ENCODE data around the gene FMO2.

The FMO2 gene

GRCh38 chr1:171185091-171185490, at the start of gene FMO2:
Gene FMO2, plus strand, starts transcription at chr1:171185300. Its CDS starts 414 bp downstream, at chr1:171185714.
- no peak for DNase-seq (ENCODE audit: low read depth in 2 of 2)

DNA sequence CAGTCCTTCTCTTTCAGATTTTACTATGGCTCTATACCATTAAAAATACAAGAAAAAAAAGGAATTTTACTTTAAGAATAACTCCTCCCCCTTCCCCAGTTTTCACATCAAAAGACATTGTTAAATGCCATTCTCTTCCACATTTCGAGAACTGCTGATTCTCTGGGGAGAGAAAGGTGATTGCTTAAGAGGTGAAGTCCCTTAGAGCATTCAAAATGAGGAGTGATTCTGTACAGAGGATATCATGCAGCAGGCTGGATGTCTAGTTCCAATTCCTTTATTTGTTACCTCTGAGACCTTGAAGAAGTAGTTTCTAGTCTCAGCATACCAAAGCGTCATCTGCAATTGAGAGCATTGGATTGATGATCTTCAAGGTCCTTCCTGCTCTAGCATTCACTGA, 47.5 kb upstream of the FMO2 start:
- no peak for DNase-seq (ENCODE audit: low read depth in 2 of 2)

- no peak for DNase-seq (ENCODE audit: low read depth in 2 of 2)
Measured at GRCh38 chr1:171138980-171139379, 46.1 kb upstream of the FMO2 start.

- no peak for DNase-seq (ENCODE audit: low read depth in 2 of 2)
Measured at GRCh38 chr1:171139890-171140289, 45.2 kb upstream of the FMO2 start.

DNA sequence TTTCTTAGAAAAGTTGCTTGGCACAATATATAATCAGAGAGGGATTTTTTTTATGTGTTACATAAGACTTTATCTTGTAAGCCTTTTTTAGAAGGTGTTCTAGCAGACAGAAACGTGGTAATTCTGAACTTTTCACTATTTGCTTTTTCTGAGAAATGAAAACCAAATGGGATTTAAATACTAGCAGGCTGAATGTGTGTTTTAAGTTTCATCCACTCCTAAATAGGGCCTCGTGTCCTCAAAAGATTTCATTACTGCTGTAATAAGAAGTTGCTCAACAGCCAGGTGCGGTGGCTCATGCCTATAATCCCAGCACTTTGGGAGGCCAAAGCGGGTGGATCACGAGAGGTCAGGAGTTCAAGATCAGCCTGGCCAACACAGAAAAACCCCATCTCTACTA, 44.7 kb upstream of the FMO2 start:
- DNase-seq (ENCODE audit: low read depth in 2 of 2), result no peak

- no peak for DNase-seq (ENCODE audit: low read depth in 2 of 2)
Measured at GRCh38 chr1:171140956-171141687, 44.0 kb upstream of the FMO2 start.

DNA sequence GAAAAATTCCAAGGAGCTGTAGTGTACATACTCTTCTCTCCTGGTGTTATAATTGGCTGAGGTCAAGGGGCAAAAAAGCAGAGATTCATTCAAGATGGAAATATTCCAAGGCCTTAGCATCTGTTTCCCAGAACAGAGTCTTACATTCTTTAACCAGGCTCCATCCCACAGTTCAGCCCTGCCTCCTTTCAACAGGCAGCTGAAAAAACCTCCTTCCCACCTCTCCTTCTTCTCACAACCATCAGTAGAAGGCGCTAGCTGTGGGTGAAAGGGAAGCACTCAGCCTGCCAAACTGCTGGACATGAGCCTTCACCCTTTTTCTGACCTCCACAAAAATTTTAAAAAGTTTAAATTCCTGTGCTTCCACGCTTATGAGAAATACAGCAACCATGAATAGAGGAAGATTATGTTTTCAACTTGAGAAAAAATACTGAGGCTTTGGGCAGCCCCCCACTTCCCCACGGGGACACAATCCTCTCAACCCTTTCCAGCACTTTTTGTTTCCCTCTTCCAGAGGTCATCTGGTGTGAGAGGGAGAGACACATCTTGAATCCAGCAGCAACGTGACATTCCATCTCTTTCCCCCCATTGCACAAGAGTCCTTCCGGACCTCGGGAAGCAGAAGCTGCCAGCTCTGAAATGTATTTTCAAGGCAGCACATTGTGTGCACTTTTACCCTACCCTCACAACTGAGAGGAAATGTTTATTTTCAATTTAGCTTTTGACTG, 43.2 kb upstream of the FMO2 start:
- DNase-seq (ENCODE audit: low read depth in 2 of 2), result no peak

GRCh38 chr1:171142416-171143385, 42.4 kb upstream of the FMO2 start:
- no peak for DNase-seq (ENCODE audit: low read depth in 2 of 2)

DNA sequence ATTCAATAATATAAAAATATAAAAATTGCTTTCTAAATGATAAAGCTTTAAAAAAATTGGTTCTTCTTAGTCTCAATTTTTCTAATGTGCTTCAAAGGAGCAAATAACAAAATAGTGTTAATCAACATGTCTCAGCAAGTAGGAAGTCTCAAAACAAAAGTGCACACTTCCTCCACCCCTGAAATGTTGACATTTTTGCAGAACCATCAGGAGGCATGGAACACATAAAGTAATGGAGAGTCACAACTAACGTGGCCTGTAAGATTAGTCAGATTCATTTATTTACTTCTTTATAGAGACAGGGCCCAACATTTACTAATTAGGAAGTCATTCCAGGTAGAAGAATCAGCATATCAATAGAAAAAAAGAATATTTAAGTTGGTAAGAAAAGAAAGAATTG, 34.9 kb upstream of the FMO2 start:
- no peak for DNase-seq (ENCODE audit: low read depth in 2 of 2)

- DNase-seq (ENCODE audit: low read depth in 2 of 2), result no peak
Measured at GRCh38 chr1:171152549-171152948, 32.6 kb upstream of the FMO2 start.

DNA sequence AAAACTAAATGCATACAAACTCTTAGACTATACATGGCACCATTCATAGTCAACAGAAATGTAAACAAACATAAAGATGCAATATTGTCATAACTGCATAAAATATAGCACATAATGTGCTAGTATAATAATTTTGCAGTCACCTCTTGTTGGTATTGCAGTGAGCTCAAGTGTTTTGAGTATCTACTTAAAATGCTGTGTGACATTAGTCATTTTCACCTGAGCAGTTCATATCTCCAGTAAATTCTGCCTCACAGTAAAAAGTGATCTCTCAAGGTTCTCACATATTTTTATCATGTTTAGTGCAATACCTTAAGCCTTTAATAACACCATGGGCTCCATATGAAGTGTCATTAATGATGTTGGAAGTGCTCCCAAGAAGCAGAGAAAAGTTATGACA, 29.6 kb upstream of the FMO2 start:
- DNase-seq (ENCODE audit: low read depth in 2 of 2), result no peak

DNA sequence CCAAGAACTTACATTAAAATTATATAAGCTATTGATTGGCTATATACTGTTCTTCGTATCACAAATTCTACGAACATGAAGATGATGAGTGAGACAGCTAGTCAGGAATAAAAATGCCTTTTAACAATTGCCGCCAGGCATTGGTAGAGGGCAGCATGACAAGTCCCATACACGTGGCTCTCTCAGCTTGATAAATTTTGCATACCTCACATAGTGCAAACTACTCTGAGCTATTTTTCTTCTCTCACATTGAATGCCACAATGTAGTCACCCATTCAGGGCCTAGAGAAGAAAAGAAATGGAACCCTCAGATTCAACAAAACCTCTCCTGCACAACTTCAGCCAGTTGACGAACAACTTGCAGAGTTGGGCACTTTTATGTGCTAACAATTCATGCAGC, 27.0 kb upstream of the FMO2 start:
- DNase-seq (ENCODE audit: low read depth in 2 of 2), result no peak

DNA sequence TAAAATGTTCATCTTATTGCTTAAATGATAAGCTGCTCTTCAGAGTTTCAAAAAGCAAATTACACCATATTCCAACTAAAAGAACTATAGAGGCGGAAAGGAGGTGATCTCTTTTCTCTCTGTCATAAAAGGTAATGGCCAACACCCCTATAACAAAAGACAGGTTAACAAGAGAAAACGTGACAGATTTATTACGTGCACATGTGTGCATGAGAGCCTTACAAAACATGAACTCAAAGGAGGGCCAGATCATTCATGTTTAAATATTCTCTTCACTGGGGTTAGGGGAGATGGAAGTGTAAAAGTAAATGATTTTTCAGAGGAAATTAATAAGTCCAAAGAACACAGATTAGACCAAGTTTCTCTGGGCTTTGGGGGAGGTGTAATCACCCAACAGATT, 26.5 kb upstream of the FMO2 start:
- DNase-seq (ENCODE audit: low read depth in 2 of 2), result no peak

GRCh38 chr1:171159148-171159547, 26.0 kb upstream of the FMO2 start:
- DNase-seq (ENCODE audit: low read depth in 2 of 2), result no peak

DNA sequence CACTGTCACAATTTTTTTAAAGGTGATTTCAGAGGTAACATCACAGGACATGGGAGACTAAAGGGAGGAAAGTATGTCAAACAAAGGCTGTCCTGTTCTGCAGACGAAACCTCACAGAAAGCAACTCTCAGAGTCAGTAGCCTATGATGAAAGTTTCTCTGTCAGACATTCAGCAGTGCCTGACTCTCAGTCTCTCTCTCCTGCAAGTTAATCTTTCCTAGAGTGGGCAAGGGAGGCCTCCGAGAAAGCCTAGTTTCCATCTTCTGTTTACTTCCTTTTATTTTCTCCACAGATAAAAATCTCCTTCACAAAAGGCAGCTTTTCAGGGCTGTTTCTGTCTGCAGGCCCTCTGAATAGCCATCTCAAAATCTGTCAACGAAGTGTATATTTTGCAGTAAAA, 24.9 kb upstream of the FMO2 start:
- no peak for DNase-seq (ENCODE audit: low read depth in 2 of 2)

DNA sequence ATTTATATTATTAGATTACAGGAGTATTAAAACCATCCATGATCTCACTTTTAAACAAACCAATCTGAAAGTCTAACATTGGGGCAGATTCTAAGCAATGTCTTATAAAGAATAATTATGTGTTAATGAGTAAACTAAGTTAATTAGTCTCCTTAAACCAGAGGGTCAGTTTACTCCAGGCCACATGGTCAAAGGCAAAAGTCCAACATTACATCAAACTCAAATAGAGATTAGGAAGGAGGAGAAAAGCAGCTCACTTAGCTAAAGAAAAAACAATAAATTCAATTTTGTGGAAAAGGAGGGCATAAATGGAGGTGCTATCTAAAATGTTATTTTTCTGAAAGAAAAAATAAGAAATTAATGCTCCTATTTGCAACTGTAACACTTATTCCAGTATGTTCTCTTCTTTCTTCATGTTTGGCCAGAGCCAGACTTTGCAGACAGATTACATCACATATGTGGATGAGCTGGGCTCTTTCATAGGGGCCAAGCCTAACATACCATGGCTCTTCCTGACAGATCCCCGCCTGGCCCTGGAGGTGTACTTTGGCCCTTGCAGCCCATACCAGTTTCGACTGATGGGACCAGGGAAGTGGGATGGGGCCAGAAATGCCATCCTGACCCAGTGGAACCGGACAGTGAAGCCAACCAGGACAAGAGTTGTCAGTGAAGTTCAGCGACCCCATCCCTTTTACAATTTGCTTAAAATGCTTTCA, 24.3 kb upstream of the FMO2 start:
- DNase-seq (ENCODE audit: low read depth in 2 of 2), result no peak

DNA sequence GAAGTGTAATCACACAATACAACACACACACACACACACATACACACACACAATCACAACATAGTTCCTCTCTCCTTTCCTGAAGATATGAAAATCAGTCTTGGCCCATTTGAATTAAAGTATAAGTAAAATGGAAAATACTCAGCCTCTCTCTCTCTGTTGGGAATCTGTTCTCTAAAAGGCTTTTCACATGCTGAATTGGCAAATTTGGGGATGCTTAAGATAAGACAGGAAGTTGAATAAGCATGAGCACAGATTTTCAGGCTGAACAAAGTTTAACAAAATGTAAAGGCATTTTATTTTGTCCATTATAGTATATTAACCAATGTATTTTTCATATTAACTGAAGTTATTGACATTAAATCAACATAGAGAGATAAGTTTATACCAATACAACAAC, 23.7 kb upstream of the FMO2 start:
- DNase-seq (ENCODE audit: low read depth in 2 of 2), result no peak

- DNase-seq (ENCODE audit: low read depth in 2 of 2), result no peak
Measured at GRCh38 chr1:171166361-171166760, 18.7 kb upstream of the FMO2 start.

DNA sequence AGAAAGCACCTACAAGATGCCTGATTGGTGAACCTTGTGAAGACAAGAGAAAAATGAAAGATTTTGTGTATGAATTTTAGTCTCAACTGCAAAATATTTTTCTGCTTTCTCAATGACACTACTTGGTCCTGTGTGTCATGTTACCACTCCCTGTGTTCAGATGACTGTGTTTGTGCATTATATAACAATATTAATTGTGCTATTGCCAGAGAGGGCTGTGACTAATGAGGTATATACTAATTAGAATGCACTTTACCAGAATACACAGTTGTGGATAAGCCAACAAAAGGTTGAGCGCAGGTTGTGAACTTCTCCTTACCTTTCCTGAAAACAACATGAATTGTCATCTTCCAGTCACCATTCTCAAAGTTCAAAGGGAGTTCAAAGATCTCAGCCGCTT, 17.3 kb upstream of the FMO2 start:
- no peak for DNase-seq (ENCODE audit: low read depth in 2 of 2)

GRCh38 chr1:171172471-171172870, 12.6 kb upstream of the FMO2 start:
- no peak for DNase-seq (ENCODE audit: low read depth in 2 of 2)

- DNase-seq (ENCODE audit: low read depth in 2 of 2), result no peak
Measured at GRCh38 chr1:171173069-171173468, 12.0 kb upstream of the FMO2 start.

Data from stimulated activated CD8-positive, alpha-beta memory T cell treated with anti-CD3 and anti-CD28 coated beads, Interleukin-15, amount 100 ng/mL, for 48 hours (primary cell).